HL-60 (cell line): ENCODE results near the gene SENP6.
"Not testable (repeated sequence)": the region's sequence is repeated elsewhere in the genome, so short reads cannot be mapped to it uniquely, and the experiment has no call there.

Source experiments
- DNase-seq, 2 experiments: peaks; one replicate each; pipeline ENCODE4 v3.0.0-alpha.2; 2010 to 2020; ENCODE audit warnings: low read depth in 1 of 2, low spot score in 1 of 2
- H3K27ac ChIP-seq: fragments of 250-450 bp; sonication (Bioruptor Pico); replicated peaks from 2 replicates; pipeline ENCODE4 v1.5.1; 2020; ENCODE audit warnings: mild to moderate bottlenecking, moderate library complexity
- H3K27me3 ChIP-seq: fragments of 250-450 bp; sonication (Bioruptor Pico); 2 replicates; pipeline ENCODE4 v1.5.1; 2021; ENCODE audit warnings: mild to moderate bottlenecking, moderate library complexity; ENCODE audit not compliant: insufficient read depth, poor library complexity, severe bottlenecking
- H3K4me3 ChIP-seq: replicated peaks from 2 replicates; pipeline ENCODE4 v1.5.1; 2011; ENCODE audit warnings: mild to moderate bottlenecking, control low read depth, low read length; ENCODE audit not compliant: insufficient read depth
- GABPA ChIP-seq: IDR thresholded peaks from 2 replicates; pipeline ENCODE4 v1.6.1; 2012; ENCODE audit warnings: low read depth
- POLR2AphosphoS5 ChIP-seq: IDR thresholded peaks from 2 replicates; pipeline ENCODE4 v1.6.1; 2012; ENCODE audit warnings: low read depth
- SPI1 ChIP-seq: IDR thresholded peaks from 2 replicates; pipeline ENCODE4 v1.6.1; 2012; ENCODE audit warnings: low read depth, mild to moderate bottlenecking, borderline replicate concordance
- TF ChIP-seq, protein P1 (sequence below): IDR thresholded peaks from 2 replicates; pipeline ENCODE4 v1.6.1; 2012; ENCODE audit warnings: low read depth; ENCODE audit not compliant: insufficient replicate concordance
- TF ChIP-seq, protein P2 (sequence below): IDR thresholded peaks from one replicate; pipeline ENCODE4 v1.5.1; 2011; ENCODE audit warnings: low read length, control low read depth, inconsistent platforms; ENCODE audit not compliant: insufficient read depth

Gene SENP6

DNA sequence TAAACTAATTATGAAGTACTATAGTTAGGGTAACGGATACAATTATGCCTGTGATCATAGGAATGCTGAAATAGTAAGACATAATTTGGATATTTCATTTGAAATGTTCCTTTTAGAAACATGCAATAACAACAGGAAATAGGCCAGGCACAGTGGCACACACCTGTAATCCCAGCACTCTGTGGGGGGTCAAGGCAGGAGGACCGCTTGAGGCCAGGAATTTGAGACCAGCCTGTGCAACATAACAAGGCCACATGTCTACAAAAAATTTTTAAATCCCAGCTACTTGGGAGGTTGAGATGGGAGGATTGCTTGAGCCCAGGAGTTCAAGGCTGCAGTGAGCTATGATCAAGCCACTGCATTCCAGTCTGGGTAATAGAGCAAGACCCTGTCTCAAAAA lies 121.7 kb downstream of the SENP6 start:
- H3K27ac ChIP-seq, result no peak overlapping the region
- no peak overlapping the region for H3K4me3 ChIP-seq
- no peak for DNase-seq
- TF ChIP-seq, protein P1, sequence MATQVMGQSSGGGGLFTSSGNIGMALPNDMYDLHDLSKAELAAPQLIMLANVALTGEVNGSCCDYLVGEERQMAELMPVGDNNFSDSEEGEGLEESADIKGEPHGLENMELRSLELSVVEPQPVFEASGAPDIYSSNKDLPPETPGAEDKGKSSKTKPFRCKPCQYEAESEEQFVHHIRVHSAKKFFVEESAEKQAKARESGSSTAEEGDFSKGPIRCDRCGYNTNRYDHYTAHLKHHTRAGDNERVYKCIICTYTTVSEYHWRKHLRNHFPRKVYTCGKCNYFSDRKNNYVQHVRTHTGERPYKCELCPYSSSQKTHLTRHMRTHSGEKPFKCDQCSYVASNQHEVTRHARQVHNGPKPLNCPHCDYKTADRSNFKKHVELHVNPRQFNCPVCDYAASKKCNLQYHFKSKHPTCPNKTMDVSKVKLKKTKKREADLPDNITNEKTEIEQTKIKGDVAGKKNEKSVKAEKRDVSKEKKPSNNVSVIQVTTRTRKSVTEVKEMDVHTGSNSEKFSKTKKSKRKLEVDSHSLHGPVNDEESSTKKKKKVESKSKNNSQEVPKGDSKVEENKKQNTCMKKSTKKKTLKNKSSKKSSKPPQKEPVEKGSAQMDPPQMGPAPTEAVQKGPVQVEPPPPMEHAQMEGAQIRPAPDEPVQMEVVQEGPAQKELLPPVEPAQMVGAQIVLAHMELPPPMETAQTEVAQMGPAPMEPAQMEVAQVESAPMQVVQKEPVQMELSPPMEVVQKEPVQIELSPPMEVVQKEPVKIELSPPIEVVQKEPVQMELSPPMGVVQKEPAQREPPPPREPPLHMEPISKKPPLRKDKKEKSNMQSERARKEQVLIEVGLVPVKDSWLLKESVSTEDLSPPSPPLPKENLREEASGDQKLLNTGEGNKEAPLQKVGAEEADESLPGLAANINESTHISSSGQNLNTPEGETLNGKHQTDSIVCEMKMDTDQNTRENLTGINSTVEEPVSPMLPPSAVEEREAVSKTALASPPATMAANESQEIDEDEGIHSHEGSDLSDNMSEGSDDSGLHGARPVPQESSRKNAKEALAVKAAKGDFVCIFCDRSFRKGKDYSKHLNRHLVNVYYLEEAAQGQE, result no peak
- TF ChIP-seq SPI1 (no peak), GABPA (no peak), POLR2AphosphoS5 (no peak)
- TF ChIP-seq, protein P2, sequence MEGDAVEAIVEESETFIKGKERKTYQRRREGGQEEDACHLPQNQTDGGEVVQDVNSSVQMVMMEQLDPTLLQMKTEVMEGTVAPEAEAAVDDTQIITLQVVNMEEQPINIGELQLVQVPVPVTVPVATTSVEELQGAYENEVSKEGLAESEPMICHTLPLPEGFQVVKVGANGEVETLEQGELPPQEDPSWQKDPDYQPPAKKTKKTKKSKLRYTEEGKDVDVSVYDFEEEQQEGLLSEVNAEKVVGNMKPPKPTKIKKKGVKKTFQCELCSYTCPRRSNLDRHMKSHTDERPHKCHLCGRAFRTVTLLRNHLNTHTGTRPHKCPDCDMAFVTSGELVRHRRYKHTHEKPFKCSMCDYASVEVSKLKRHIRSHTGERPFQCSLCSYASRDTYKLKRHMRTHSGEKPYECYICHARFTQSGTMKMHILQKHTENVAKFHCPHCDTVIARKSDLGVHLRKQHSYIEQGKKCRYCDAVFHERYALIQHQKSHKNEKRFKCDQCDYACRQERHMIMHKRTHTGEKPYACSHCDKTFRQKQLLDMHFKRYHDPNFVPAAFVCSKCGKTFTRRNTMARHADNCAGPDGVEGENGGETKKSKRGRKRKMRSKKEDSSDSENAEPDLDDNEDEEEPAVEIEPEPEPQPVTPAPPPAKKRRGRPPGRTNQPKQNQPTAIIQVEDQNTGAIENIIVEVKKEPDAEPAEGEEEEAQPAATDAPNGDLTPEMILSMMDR, result no peak
- no peaks in the 10 kb centered on the region for H3K27me3 ChIP-seq

DNA sequence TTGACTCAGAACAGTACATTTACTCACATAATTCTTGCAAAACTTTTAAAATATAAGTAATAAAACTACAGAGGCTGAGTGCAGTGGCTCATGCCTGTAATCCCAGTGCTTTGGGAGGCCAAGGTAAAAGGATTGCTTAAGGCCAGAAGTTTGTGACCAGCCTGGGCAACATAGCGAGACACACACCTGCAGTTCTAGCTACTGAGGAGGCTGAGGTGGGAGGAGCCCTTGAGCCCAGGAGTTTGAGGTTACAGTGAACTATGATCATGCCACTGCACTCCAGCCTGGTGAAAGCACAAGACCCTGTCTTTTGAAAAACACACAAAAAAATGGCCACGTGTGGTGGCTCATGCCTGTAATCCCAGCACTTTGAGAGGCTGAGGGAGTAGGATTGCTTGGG lies 125.5 kb downstream of the SENP6 start:
- H3K27ac ChIP-seq, result no peak overlapping the region
- no peak for TF ChIP-seq POLR2AphosphoS5
- TF ChIP-seq, protein P1, result no peak
- TF ChIP-seq SPI1, result no peak
- TF ChIP-seq, protein P2, result no peak
- TF ChIP-seq GABPA, result no peak
- H3K27me3 ChIP-seq, result no peaks in the 10 kb centered on the region
- no peak for DNase-seq
- H3K4me3 ChIP-seq, result no peak overlapping the region

DNA sequence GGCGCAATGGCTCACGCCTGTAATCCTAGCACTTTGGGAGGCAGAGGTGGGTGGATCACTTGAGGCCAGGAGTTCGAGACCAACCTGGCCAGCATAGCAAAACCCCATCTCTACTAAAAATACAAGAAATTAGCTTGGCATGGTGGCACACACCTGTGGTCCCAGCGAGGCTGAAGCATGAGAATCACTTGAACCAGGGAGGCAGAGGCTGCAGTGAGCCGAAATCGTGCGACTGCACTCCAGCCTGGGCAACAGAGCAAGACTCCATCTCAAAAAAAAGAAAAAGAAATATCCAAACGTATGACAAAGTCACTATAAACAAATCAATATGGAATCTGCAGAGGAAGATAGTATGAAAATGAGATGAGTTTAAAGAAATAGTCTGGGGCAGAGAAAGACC lies 129.3 kb downstream of the SENP6 start:
- not testable (repeated sequence) for H3K27me3 ChIP-seq, DNase-seq, H3K4me3 ChIP-seq, H3K27ac ChIP-seq

DNA sequence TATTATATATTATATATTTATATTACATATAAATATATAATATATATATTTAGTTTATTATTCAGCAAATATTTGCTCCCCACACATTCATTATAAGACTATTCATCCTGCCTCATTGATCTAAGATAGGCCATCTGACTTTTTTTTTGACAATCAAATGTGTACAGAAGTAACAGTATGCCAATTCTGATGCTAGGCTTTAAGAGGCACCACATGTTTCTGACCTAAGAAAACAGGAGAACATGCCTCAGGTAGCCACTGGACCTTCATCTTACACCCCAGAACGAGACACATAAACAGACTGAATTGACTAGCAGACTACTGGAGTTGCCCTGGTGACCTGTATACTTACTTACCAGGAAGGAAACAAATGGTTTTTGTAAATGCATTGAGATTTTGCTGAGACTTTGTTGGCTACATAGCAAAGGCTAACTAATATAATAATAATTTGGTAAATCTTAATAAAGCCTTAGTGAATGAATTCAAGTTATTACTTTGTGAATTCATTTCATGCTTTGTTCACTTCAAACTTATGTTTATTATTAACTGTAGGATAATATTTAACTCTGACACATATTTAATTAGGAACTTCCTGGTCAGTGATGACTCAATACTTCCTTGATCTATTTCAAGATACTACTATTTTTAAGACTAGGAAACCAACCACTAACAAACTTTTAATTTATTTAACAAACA lies 134.0 kb downstream of the SENP6 start:
- no peaks in the 10 kb centered on the region for H3K27me3 ChIP-seq
- TF ChIP-seq, protein P2, result no peak
- no peak overlapping the region for H3K4me3 ChIP-seq
- no peak overlapping the region for H3K27ac ChIP-seq
- DNase-seq, result no peak
